ENCODE measurements around the gene CD33. TPM values are rescaled to one million over a fixed set of nuclear protein-coding genes. Genes with fewer than 3 reads are reported as not detected.
"Not testable (repeated sequence)": the region's sequence is repeated elsewhere in the genome, so short reads cannot be mapped to it uniquely, and the experiment has no call there.

Gene CD33
- total RNA-seq, 2 experiments from 2014 or later = not detected

- intact Hi-C loops (cut with micrococcal nuclease; ENCODE audit: unreplicated experiment) = no loop called here
- ChIA-PET CTCF (ENCODE audit: unreplicated experiment) (no interaction called here), POLR2A (interaction anchor here (0.7 kb wide), 1 partner anchor 469 kb away, joined by 3 read pairs; no protein-coding TSS in a partner anchor)
- BruUV-seq (replicated peaks) = no TSS peak
- no peak for DNase-seq (ENCODE audit: low spot score)
- Histone ChIP-seq H3K9me2 (ENCODE audit: insufficient read depth, low read length) (no peaks in the 10 kb centered on the region), H3K79me2 (ENCODE audit: insufficient read depth, low read depth, low read length) (no peaks in the 10 kb centered on the region), H4K20me1 (ENCODE audit: insufficient read depth, low read length) (no peaks in the 10 kb centered on the region), H3K4me3 (ENCODE audit: low read depth, low read length, poor library complexity, severe bottlenecking) (no peak overlapping the region), H2AFZ (ENCODE audit: low read length) (no peak overlapping the region), H3K4me1 (ENCODE audit: insufficient read depth, low read length, poor library complexity, severe bottlenecking) (no peaks in the 10 kb centered on the region), H3K4me2 (ENCODE audit: low read length) (no peak overlapping the region), H3K27ac (ENCODE audit: low read depth, low read length, poor library complexity, severe bottlenecking) (no peak overlapping the region), H3K9me3 (ENCODE audit: low read length) (no peaks in the 10 kb centered on the region), H3K36me3 (ENCODE audit: insufficient read depth, low read length) (no peaks in the 10 kb centered on the region)
- TF ChIP-seq CTCF (conservative IDR thresholded peaks at IDR 0.05; ENCODE audit: low read length) (no peak), EZH2phosphoT487 (IDR thresholded peaks at IDR 0.05; ENCODE audit: borderline replicate concordance, low read depth, low read length) (no peak)
Observed at GRCh38 chr19:51207747-51208146, 17.1 kb upstream of the CD33 start.

GRCh38 chr19:51210191-51210784, 14.6 kb upstream of the CD33 start:
- intact Hi-C loops (cut with micrococcal nuclease; ENCODE audit: unreplicated experiment) = no loop called here
- Histone ChIP-seq H3K9me3 (ENCODE audit: low read length) (no peaks in the 10 kb centered on the region), H3K27ac (ENCODE audit: low read depth, low read length, poor library complexity, severe bottlenecking) (no peak overlapping the region), H3K79me2 (ENCODE audit: insufficient read depth, low read depth, low read length) (no peaks in the 10 kb centered on the region), H3K4me2 (ENCODE audit: low read length) (no peak overlapping the region), H2AFZ (ENCODE audit: low read length) (no peak overlapping the region), H3K4me1 (ENCODE audit: insufficient read depth, low read length, poor library complexity, severe bottlenecking) (no peaks in the 10 kb centered on the region), H3K36me3 (ENCODE audit: insufficient read depth, low read length) (no peaks in the 10 kb centered on the region), H3K9me2 (ENCODE audit: insufficient read depth, low read length) (no peaks in the 10 kb centered on the region), H3K4me3 (ENCODE audit: low read depth, low read length, poor library complexity, severe bottlenecking) (no peak overlapping the region), H4K20me1 (ENCODE audit: insufficient read depth, low read length) (no peaks in the 10 kb centered on the region)
- TF ChIP-seq CTCF (conservative IDR thresholded peaks at IDR 0.05; ENCODE audit: low read length) (no peak), EZH2phosphoT487 (IDR thresholded peaks at IDR 0.05; ENCODE audit: borderline replicate concordance, low read depth, low read length) (no peak)
- ChIA-PET CTCF (ENCODE audit: unreplicated experiment) (no interaction called here), POLR2A (no interaction called here)
- DNase-seq (ENCODE audit: low spot score) = no peak
- BruUV-seq (replicated peaks) = no TSS peak

- H3K9me3 ChIP-seq (ENCODE audit: low read length); CTCF ChIA-PET (ENCODE audit: unreplicated experiment); intact Hi-C loops (cut with micrococcal nuclease; ENCODE audit: unreplicated experiment); H3K4me2 ChIP-seq (ENCODE audit: low read length); H3K27ac ChIP-seq (ENCODE audit: low read depth, low read length, poor library complexity, severe bottlenecking); BruUV-seq (replicated peaks); H3K79me2 ChIP-seq (ENCODE audit: insufficient read depth, low read depth, low read length); H2AFZ ChIP-seq (ENCODE audit: low read length); H3K9me2 ChIP-seq (ENCODE audit: insufficient read depth, low read length); H3K4me1 ChIP-seq (ENCODE audit: insufficient read depth, low read length, poor library complexity, severe bottlenecking); DNase-seq (ENCODE audit: low spot score); H4K20me1 ChIP-seq (ENCODE audit: insufficient read depth, low read length); H3K36me3 ChIP-seq (ENCODE audit: insufficient read depth, low read length); H3K4me3 ChIP-seq (ENCODE audit: low read depth, low read length, poor library complexity, severe bottlenecking): not testable (repeated sequence)
- POLR2A ChIA-PET = interaction anchor here (0.7 kb wide), 1 partner anchor 9 kb away, joined by 4 read pairs; no protein-coding TSS in a partner anchor
Observed at GRCh38 chr19:51210874-51211361, 14.0 kb upstream of the CD33 start.

All from OCI-LY7 (cell line).